Endothelial cell (in vitro differentiated cells): ENCODE results near the gene YWHAB. TPM values are rescaled to one million over a fixed set of nuclear protein-coding genes. Genes with fewer than 3 reads are reported as not detected.

Source experiments
- DNase-seq: peaks from one replicate; pipeline ENCODE4 v3.0.0; 2021; ENCODE audit warnings: low spot score
- H3K27ac Mint-ChIP-seq: one replicate; pipeline ENCODE4 v1.8.0; 2021; ENCODE audit warnings: mixed read lengths, inconsistent platforms; ENCODE audit not compliant: unreplicated experiment
- H3K27me3 Mint-ChIP-seq: one replicate; pipeline ENCODE4 v1.8.0; 2021; ENCODE audit warnings: mild to moderate bottlenecking, moderate library complexity, mixed read lengths, inconsistent platforms; ENCODE audit not compliant: unreplicated experiment
- H3K36me3 Mint-ChIP-seq: one replicate; pipeline ENCODE4 v1.8.0; 2021; ENCODE audit warnings: mild to moderate bottlenecking, low read depth, mixed read lengths, inconsistent platforms; ENCODE audit not compliant: unreplicated experiment
- H3K4me1 Mint-ChIP-seq: one replicate; pipeline ENCODE4 v1.8.0; 2021; ENCODE audit warnings: mild to moderate bottlenecking, mixed read lengths, inconsistent platforms; ENCODE audit not compliant: unreplicated experiment
- H3K4me3 Mint-ChIP-seq: one replicate; pipeline ENCODE4 v1.8.0; 2021; ENCODE audit warnings: mild to moderate bottlenecking, mixed read lengths, inconsistent platforms; ENCODE audit not compliant: unreplicated experiment
- H3K9me3 Mint-ChIP-seq: one replicate; pipeline ENCODE4 v1.8.0; 2021; ENCODE audit warnings: mixed read lengths, inconsistent platforms; ENCODE audit not compliant: unreplicated experiment
- CTCF ChIP-seq: fragments of 200-600 bp; sonication (generic); IDR thresholded peaks from one replicate; pipeline ENCODE4 v1.5.0; 2021; ENCODE audit warnings: antibody characterized with exemption; ENCODE audit not compliant: unreplicated experiment
- total RNA-seq: library from RNA; stranded (reverse); fragmentation: NEBNext Ultra II Directional; extraction: Animal tissue kit (Norgen Biotek cat#: 25700); gene quantifications from one replicate; pipeline ENCODE4 v1.2.1, GENCODE V29; 2021; ENCODE audit not compliant: unreplicated experiment

YWHAB gene
- total RNA-seq, 1 donor from 2014 or later = 183 TPM

- no peak for DNase-seq
- H3K36me3 Mint-ChIP-seq = peaks cover 22% of the 10 kb centered on the region
- no peaks in the 10 kb centered on the region for H3K9me3 Mint-ChIP-seq
- peaks cover 11% of the 10 kb centered on the region for H3K4me1 Mint-ChIP-seq
- no peak for TF ChIP-seq CTCF
- no peak overlapping the region for H3K27ac Mint-ChIP-seq
- no peaks in the 10 kb centered on the region for H3K27me3 Mint-ChIP-seq
- peak overlapping the region; percentile 81 for H3K4me3 Mint-ChIP-seq
Observed at GRCh38 chr20:44910690-44911262, 25.3 kb downstream of the YWHAB start.

- H3K27ac Mint-ChIP-seq = no peak overlapping the region
- peaks cover 11% of the 10 kb centered on the region for H3K4me1 Mint-ChIP-seq
- peak; percentile 80 for DNase-seq
- TF ChIP-seq CTCF = peak; percentile 51
- no peaks in the 10 kb centered on the region for H3K9me3 Mint-ChIP-seq
- no peak overlapping the region for H3K4me3 Mint-ChIP-seq
- H3K27me3 Mint-ChIP-seq = no peaks in the 10 kb centered on the region
- peaks cover 16% of the 10 kb centered on the region for H3K36me3 Mint-ChIP-seq
Observed at GRCh38 chr20:44911264-44911921, 25.9 kb downstream of the YWHAB start.

GRCh38 chr20:44912189-44912588 is 26.7 kb downstream of the YWHAB start:
- Mint-ChIP-seq H3K4me3 (no peak overlapping the region), H3K27ac (no peak overlapping the region), H3K36me3 (peaks cover 16% of the 10 kb centered on the region), H3K9me3 (no peaks in the 10 kb centered on the region), H3K4me1 (peaks cover 11% of the 10 kb centered on the region), H3K27me3 (no peaks in the 10 kb centered on the region)
- TF ChIP-seq CTCF = no peak
- no peak for DNase-seq

- Mint-ChIP-seq H3K27ac (no peak overlapping the region), H3K9me3 (no peaks in the 10 kb centered on the region), H3K36me3 (no peaks in the 10 kb centered on the region), H3K4me1 (peaks cover 2% of the 10 kb centered on the region), H3K4me3 (no peak overlapping the region), H3K27me3 (no peaks in the 10 kb centered on the region)
- TF ChIP-seq CTCF = no peak
- no peak for DNase-seq
Observed at GRCh38 chr20:44914924-44915323, 29.4 kb downstream of the YWHAB start.

- H3K36me3 Mint-ChIP-seq = no peaks in the 10 kb centered on the region
- H3K4me1 Mint-ChIP-seq = peaks cover 2% of the 10 kb centered on the region
- no peak for TF ChIP-seq CTCF
- DNase-seq = no peak
- no peak overlapping the region for H3K4me3 Mint-ChIP-seq
- H3K9me3 Mint-ChIP-seq = no peaks in the 10 kb centered on the region
- no peaks in the 10 kb centered on the region for H3K27me3 Mint-ChIP-seq
- H3K27ac Mint-ChIP-seq = no peak overlapping the region
Observed at GRCh38 chr20:44916586-44916985, 31.1 kb downstream of the YWHAB start.
